SK-N-SH (cell line): ENCODE results near the gene PLP2.

Experiments
- CTCF ChIP-seq: fragments of 200-600 bp; sonication (generic); IDR thresholded peaks from 2 replicates; pipeline ENCODE4 v1.6.1; 2017; ENCODE audit warnings: antibody characterized with exemption, mild to moderate bottlenecking, moderate library complexity
- EP300 ChIP-seq, 2 experiments: IDR thresholded peaks; 2 replicates each; pipeline versions ENCODE4 v1.4.0 to v1.6.1; 2012; ENCODE audit warnings: borderline replicate concordance in 1 of 2, low read depth in 1 of 2, low read length in 1 of 2
- FOSL2 ChIP-seq: IDR thresholded peaks from 2 replicates; pipeline ENCODE4 v1.4.0; 2012; ENCODE audit warnings: low read depth, mild to moderate bottlenecking, moderate library complexity, borderline replicate concordance
- JUND ChIP-seq: IDR thresholded peaks from 2 replicates; pipeline ENCODE4 v1.4.0; 2012
- POLR2AphosphoS5 ChIP-seq: IDR thresholded peaks from 2 replicates; pipeline ENCODE4 v1.6.1; 2012; ENCODE audit warnings: low read depth, low read length
- REST ChIP-seq: IDR thresholded peaks from 2 replicates; pipeline ENCODE4 v1.6.1; 2012; ENCODE audit warnings: mild to moderate bottlenecking, low read depth, low read length, moderate library complexity
- RFX5 ChIP-seq: IDR thresholded peaks from 2 replicates; pipeline ENCODE4 v1.6.1; 2012; ENCODE audit warnings: mild to moderate bottlenecking, improper control_type of control experiment, low read length
- SIN3A ChIP-seq: IDR thresholded peaks from 2 replicates; pipeline ENCODE4 v1.6.1; 2012; ENCODE audit warnings: low read depth, mild to moderate bottlenecking, low read length, moderate library complexity, borderline replicate concordance
- TAF1 ChIP-seq: IDR thresholded peaks from 2 replicates; pipeline ENCODE4 v1.6.1; 2012; ENCODE audit warnings: low read depth, mild to moderate bottlenecking, low read length, moderate library complexity, borderline replicate concordance

- TF ChIP-seq CTCF (no peak), EP300 (IDR thresholded peaks at IDR 0.05; ENCODE audit: borderline replicate concordance in 1 of 2, low read depth in 1 of 2, low read length in 1 of 2) (no peak), POLR2AphosphoS5 (no peak), TAF1 (no peak), RFX5 (no peak), FOSL2 (no peak), SIN3A (no peak), JUND (no peak), REST (no peak)
Measured at GRCh38 chrX:49153467-49153866, 18.2 kb upstream of the PLP2 start.
